Measurements from ENCODE around the gene GTPBP1.
A peak's percentile ranks its signal among the peaks of the same experiment; 100 is the strongest.

Gene GTPBP1

DNA sequence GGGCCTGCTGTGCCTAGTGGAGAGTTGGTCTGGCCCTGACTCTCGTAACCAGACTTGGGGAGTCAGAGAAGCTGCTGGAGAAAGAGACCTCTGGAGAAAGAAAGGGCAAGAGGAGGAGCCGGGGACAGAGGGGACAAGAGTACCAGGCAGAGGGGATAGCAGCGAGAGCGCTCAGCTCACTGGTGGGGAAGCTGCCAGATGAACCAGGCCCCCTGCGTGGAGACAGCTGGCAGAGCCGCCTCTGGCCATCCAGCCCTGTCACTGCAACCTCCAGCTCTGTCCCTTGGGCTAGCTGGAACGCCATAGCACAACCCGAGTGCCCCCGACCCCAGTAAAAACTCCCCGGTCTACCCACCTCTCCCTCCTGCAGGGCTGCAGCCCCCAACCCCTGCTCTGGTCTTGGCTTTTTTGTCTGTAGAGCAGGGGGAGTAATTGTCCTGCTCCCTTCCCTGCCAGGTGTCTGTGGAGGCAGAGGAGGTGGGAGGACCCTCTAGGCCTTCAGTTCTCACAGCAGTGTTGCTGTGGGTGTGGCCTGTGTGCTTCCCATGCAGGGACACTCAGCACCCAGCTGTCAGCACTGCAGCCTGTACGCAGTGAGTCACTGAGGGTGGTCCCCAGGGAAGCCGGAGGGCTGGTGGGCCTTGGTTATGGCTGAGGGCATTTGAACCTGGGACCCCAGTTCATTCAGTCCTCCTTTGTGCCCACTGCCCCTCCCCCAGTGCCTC, 54.9 kb downstream of the GTPBP1 start:
- no peak for ATAC-seq
- DNase-seq, result no peak

DNA sequence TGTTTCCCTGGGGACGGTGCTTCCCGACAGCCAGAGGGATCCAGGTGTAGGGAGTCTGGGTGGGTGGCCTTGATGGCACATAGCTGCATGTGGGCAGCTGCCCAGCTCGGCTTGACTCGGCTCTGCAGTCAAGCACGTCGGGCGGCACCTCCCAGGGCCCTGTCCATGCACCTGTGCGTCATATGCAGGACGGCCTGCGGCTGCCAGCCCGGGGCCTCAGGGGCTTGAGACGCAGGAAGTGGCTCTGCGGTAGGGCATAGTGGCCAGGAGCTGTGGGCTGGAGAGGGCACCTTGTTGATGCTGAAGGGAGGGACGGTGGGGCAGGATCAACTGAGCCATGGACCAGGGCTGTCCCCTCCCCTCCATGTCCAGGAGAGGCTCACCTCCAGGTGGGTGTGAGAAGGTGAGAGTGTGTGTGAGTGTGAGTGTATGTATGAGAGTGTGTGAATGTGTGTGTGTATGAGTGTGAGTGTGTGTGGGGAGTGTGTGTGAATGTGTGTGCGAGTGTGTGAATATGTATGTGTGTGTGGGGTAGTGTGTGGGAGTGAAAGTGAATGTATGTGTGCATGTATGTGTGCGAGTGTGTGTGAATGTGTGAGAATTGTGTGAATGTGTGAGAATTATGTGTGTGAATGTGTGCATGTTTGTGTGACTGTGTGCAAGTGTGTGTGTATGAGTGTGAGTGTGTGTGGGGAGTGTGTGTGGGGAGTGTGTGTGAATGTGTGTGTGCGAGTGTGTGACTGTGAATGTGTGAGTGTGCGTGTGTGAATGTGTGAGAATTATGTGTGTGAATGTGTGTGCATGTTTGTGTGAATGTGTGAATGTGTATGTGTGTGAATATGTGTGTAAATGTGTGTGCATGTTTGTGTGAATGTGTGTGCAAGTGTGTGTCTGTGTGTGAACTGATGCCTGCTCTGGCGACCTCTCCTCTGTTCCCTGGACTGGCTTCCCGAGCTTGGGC, 55.7 kb downstream of the GTPBP1 start:
- ATAC-seq (no peak), DNase-seq (no peak)

DNA sequence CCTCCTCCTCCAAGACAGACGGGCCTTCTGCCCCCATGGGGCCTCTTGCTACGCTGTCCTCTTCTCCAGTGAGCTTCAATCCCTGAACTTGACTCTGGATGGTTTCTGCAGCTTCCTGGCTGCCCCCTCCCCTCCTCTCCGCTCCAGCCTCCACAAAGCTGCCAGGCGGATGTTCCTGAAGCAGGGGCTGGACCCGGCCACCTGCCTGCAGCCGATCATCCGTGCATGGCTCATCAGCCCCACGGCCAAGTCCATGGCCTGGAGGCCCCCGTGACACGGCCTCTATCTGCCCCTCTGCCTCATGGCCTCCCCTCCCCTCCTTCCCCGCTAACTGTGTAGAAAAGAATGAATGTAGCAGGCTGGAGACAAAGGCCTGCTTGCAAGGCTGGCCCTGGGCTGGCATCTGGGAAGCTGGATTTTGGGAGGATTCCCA, 56.8 kb downstream of the GTPBP1 start:
- no peak for DNase-seq
- no peak for ATAC-seq

DNA sequence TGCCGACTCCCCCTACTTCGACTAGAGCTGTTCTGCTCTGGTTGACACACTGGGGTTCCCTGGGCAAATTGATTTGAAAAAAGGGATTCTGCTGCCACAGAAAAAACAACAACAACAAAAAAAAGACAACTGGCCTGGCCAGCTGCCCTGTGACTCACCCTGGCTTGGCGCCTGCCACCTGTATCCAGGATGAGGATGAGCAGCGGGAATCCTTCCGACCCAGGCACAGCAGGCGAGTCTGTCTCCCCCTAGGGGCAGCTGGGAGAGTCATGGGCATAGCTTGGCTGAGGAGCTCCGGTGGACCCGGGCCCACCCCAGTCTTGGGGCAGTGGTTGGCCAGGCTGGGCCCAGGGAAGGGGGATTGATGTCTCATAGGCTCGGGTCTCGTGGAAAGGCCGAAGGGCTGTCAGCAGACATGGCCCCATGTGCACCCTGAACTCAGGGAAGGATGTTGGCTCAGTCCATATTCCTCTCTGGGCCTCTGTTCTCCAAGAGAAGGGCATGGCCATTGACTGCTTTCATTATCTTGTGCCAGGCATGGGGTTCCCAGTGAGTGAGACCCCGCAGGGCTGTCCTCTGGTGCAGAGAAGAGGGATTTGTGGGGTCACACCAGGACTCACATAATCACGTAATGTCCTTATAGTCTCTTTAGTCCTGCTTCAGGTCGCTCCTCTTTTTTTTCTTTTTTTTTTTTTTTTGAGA, 60.5 kb downstream of the GTPBP1 start:
- ATAC-seq, result no peak
- peak; percentile 46 for DNase-seq

DNA sequence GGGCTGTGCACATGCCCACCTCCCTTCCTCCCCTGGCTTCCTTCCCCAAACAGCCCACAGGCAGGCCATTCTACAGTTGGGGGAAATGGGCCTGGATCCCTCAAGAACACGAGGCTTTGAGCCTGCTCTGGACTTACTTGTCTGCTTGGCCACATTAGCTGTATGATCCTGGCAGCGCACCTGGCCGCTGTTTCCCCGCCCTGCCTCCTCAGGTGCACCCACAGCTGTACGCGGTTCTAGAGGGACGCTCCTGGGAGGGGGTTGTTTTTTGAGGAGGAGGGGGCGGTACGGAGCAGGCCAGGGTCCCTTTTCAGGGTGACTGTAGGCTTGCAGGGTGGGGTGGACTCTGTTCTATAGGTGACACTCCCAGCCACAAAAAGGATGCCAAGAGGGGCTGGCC, 61.6 kb downstream of the GTPBP1 start:
- DNase-seq (no peak), ATAC-seq (no peak)

DNA sequence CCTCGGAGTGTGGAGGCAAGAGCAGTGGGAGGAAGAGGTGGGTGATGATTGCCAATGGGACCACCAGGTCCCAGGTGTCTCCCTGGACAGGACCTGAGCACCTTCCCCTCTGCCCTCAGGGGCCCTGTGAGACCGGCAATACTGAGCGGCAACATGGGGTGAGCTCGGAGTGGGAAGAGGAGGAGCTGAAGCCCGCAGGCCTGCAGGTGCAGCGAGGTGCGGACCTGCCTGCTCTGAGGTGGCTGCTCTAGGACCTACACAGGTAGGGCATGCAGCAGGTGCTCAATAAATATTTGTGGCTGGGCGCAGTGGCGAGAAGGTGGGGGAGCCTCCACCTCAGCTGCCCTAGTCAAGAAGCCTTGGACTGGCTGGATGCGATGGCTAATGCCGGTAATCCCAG, 62.3 kb downstream of the GTPBP1 start:
- no peak for ATAC-seq
- no peak for DNase-seq

DNA sequence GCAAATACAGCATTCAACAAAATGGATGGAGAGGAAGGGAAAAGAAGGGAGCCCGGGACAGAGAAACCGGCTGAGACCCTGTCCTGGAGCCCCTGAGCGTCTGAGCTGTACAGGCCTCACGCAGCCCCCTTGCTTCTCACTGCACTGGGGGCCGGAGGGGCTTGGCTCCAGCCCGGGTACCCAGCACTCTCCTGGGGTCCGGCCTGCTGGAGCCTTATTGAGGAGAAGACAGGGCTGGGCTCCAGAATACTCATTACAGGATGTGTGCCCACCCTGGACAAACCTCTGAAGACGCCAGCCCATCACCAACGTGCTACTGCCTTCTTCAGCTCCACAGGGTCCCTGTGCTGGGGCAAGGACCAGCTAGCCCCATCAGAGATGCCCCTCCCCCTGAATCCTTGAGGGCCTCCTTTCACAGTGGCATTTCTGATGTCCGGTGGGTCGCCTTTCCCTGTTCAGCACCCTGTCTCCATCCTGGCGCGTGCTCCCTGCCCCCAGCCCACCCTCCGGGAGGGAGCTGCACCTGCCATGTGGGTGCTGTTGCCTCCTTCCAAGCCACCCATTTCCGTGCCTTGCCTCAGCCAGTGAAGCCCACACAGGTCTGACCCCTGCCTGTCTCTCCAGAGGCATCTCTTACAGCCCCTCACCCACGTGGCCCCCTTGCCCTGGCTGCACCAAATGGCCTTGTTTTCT, 64.7 kb downstream of the GTPBP1 start:
- DNase-seq (no peak), ATAC-seq (no peak)

DNA sequence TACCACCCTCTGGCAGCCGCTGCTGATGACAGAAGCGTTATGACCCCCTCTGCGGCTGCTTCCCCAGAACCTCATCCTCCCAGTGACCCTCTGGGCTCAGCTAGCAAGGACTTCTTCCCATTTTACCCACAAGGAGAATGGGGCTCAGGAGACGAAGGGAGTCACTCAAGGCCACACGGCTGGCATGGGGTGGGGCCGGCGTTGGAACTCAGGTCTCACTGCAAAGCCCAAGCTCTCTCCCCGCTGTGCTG, 66.8 kb downstream of the GTPBP1 start:
- DNase-seq (no peak), ATAC-seq (no peak)

DNA sequence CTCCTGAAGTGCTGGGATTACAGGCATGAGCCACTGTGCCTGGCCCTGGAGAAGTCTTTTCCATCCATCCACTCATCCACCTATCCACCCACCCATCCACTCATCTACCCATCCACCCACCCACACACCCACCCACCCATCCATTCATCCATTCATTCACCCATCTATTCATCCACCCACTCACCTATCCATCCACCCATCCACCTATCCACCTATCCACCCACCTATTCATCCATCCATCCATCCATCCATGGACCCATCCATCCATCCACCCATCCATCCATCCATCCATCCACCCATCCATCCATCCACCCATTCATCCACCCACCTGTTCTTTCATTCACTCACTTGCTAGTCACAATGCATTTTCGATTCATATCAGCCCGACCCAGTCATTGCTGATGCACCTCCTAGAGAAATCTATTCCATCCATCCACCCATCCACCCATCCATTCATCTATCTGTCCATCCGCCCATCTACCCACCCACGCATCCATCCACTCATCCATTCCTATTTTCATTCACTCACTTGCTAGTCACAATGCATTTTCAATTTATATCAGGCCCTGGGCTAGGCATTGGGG, 67.7 kb downstream of the GTPBP1 start:
- no peak for DNase-seq
- no peak for ATAC-seq

DNA sequence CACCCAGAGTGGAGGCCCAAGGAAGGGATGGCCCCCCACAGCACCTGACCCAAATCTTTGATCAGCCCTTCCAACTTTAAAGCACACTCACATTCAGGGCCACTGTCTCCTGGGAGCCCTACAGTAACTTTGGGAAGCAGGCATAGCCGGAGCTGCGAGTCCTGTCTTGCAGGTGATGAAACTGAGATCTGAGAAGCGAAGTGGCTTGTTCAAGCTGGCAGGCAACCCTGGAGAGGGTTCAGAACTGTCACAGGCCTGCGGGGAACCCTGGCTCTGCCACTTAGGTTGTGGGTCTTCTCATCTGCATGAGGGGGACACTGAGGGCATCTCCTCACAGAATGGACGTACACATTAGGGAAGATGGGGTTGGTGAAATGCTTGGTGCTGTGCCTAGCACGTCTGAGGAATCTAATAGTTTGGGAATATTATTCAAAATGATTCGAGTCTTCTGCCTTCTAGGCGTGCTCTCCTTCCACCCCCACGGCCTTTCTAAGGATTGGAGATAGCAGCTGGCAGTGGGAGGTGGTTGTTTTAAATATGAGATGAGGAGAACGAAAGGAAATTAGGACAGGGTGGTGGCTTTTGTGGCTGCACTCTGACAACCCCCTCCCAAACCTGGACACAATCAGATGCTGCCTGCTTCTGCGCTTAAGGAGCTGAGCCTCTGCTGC, 68.9 kb downstream of the GTPBP1 start:
- DNase-seq (no peak), ATAC-seq (no peak)

DNA sequence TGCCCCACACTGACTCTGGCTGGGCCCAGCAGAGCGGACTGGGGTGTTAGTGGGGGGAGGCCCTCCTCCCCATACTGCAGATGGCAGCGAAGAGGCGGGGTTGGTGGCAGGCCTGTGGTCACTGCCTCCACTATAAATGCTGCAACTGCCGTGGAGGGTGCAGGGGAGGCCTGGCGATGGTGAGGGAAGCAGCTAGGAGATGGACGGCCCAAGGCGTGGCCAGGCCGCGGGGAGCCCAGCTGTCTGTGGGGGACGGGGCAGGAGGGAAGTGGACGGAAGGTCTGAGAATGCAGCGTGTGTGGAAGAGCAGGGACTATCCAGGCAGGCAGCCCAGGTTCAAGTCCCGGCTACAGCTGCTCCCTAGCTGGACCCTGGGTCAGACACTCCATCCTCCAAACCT, 69.9 kb downstream of the GTPBP1 start:
- DNase-seq (no peak), ATAC-seq (no peak)

DNA sequence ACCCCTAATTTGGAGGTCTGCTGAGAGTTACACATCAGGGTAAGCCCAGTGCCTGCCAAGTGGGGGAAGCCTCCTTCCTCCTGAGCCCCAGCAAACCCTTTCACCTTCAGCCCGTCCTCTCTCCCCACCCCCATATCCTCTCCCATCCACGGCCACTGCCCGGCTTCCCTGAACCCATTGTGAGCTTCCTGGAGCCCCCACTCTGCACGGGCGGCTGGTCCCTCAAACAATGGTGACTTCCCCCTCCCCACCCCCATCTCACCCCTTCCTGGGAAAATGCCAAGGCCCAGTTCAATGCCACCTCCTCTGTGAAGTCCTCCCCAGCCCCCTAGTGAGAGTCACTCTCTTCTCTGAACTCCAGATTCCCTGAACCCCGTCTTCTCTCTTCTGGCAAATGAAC, 70.3 kb downstream of the GTPBP1 start:
- ATAC-seq, result no peak
- DNase-seq, result no peak

DNA sequence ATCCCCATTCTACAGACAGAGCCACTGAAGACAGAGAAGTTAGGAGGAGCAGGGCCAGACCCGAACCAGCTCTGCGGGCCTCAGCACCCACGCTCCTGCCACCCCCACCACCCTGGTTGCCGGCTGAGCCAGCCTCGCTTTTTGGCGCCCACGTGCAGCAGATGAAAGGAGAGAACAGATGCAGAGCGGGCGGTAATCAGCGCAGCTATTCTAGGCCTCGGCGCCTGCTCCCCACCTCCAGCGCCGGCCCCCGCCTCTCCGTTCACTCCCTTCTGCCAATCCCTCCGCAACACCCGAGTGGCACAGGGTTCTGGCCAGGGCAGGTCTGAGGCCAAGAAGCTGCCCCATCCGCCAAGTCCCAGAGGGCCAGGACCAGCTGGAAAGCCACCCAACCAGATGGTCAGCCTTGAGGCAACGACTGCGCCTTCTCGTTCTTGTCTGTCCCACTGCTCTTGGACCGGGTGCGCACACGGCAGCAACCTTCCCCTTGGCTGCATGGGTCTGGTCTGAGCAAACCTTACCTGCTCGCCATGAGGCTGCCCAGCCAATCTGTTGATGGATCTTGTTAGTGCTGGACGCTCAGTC, 71.4 kb downstream of the GTPBP1 start:
- no peak for ATAC-seq
- DNase-seq, result no peak

DNA sequence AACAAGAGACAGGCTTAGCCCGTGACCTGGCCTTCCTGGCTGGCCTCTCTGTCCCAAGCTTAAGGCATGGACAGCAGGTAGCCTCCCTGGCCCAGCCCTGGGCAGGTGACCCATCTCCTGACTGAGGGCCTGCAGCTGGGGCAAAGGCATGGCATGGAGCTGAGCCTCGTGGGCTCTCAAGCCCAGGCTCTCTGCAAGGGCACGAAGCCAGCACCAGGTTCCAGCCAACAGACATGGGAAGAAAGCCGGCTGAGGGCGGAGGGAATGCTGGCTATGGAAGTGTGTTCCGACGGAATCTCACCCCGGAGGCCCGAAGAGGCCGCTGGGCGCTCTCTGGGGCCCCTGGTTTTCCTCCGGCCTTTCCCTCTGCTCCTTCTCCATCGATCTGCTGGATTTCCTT, 75.3 kb downstream of the GTPBP1 start:
- no peak for ATAC-seq
- DNase-seq, result no peak

DNA sequence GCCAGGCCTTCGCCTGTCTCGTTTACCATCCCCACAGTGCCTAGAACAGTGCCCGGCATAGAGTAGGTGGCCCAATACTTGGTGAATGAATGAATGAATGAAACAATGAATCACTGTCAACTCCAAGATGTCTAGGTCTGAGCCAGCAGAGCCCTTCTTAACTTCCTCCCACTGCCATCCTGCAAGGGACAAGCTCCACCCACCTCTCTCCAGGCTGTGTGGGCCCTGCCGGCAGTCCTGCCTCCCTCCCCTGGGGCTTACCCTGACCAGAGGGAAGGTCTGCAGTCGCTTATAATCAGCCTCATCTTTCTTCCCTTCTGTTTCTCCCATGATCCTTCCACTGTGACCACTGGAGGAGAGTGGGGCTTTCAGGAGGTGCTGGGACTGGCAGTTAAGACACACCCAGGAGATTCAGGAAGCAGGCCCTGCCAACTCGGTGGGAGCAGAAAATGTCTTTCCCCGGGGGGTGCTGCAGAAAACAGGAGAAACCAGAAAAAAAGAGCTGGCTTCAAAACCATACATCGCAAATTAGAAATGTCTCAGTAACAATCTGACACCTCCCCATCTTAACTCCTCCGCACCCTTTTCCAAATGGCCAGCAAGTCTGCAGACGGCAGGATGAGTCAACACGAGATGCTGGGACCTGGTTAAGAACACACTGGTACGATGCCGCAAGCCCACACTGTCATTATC, 76.8 kb downstream of the GTPBP1 start:
- DNase-seq (no peak), ATAC-seq (peak; percentile 37)

All from stimulated activated naive CD8-positive, alpha-beta T cell treated with anti-CD3 and anti-CD28 coated beads, Interleukin-15, Interleukin-2, amounts not matched to agents 100 U/mL and 50 U/mL, for 24 hours (primary cell).